GM12878 (cell line): ENCODE data around the gene GPSM3. TPM values are rescaled to one million over a fixed set of nuclear protein-coding genes. Genes with fewer than 3 reads are reported as not detected.

ENCODE experiments used
- BHLHE40 ChIP-seq, 2 experiments: fragments of 450-650 bp in 1 of 2; IDR thresholded peaks; 2 replicates each; pipeline ENCODE4 v1.6.1; 2011 to 2017; ENCODE audit warnings: low read depth in 2 of 2, borderline replicate concordance in 1 of 2, improper control_type of control experiment in 1 of 2, low read length in 1 of 2, mild to moderate bottlenecking in 1 of 2
- CBX3 ChIP-seq: fragments of 200-600 bp; sonication (generic); IDR thresholded peaks from 2 replicates; pipeline ENCODE4 v1.6.1; 2016; ENCODE audit warnings: low read depth, borderline replicate concordance
- CREM ChIP-seq: IDR thresholded peaks from 2 replicates; pipeline ENCODE4 v1.6.1; 2014; ENCODE audit warnings: antibody characterized with exemption, low read depth
- E4F1 ChIP-seq: fragments of 450-650 bp; IDR thresholded peaks from 2 replicates; pipeline ENCODE4 v1.6.1; 2018; ENCODE audit warnings: borderline replicate concordance, mild to moderate bottlenecking; ENCODE audit not compliant: partially characterized antibody
- KLF5 ChIP-seq: fragments of 450-650 bp; IDR thresholded peaks from 2 replicates; pipeline ENCODE4 v1.6.1; 2014; ENCODE audit warnings: mild to moderate bottlenecking; ENCODE audit not compliant: partially characterized antibody
- MAX ChIP-seq: IDR thresholded peaks from 2 replicates; pipeline ENCODE4 v1.6.1; 2012; ENCODE audit warnings: low read depth, low read length, improper control_type of control experiment
- MEF2B ChIP-seq: fragments of 450-650 bp; IDR thresholded peaks from 2 replicates; pipeline ENCODE4 v1.6.1; 2018; ENCODE audit warnings: mild to moderate bottlenecking, moderate library complexity; ENCODE audit not compliant: partially characterized antibody, poor library complexity, severe bottlenecking
- MXI1 ChIP-seq: fragments of 150-350 bp; IDR thresholded peaks from 2 replicates; pipeline ENCODE4 v1.6.1; 2011; ENCODE audit warnings: low read depth, mild to moderate bottlenecking, inconsistent platforms, low read length, improper control_type of control experiment
- RBBP5 ChIP-seq: fragments of 200-600 bp; sonication (generic); conservative IDR thresholded peaks from 2 replicates; pipeline ENCODE4 v1.6.1; 2016
- RELA ChIP-seq: fragments of 450-650 bp; IDR thresholded peaks from 2 replicates; pipeline ENCODE4 v1.8.0; 2014; ENCODE audit warnings: borderline replicate concordance; ENCODE audit not compliant: partially characterized antibody
- RFX5 ChIP-seq: IDR thresholded peaks from 2 replicates; pipeline ENCODE4 v1.6.1; 2011; ENCODE audit warnings: low read depth, low read length, improper control_type of control experiment
- RUNX3 ChIP-seq: IDR thresholded peaks from 2 replicates; pipeline ENCODE4 v1.6.1; 2012; ENCODE audit warnings: low read length, inconsistent platforms
- SMARCA5 ChIP-seq: fragments of 450-650 bp; IDR thresholded peaks from 2 replicates; pipeline ENCODE4 v1.6.1; 2017; ENCODE audit warnings: mild to moderate bottlenecking
- TAF1 ChIP-seq: IDR thresholded peaks from 2 replicates; pipeline ENCODE4 v1.6.1; 2011; ENCODE audit warnings: mild to moderate bottlenecking, low read depth, low read length, borderline replicate concordance
- TCF7 ChIP-seq: IDR thresholded peaks from 2 replicates; pipeline ENCODE4 v1.6.1; 2014; ENCODE audit warnings: antibody characterized with exemption, borderline replicate concordance
- ZBTB40 ChIP-seq: fragments of 450-650 bp; IDR thresholded peaks from 2 replicates; pipeline ENCODE4 v1.6.1; 2016; ENCODE audit warnings: mild to moderate bottlenecking, moderate library complexity, borderline replicate concordance
- polyA plus RNA-seq, 11 experiments: library from polyadenylated mRNA; depleted of rRNA in 4 of 11; unstranded in 6 of 11; stranded (reverse) in 5 of 11; fragments of >200 nt; fragmentation: Nextera tagmentation in 4 of 11; fragmentation: Illumina TruSeq in 1 of 11; extraction: Ambion mirVana in 4 of 11; extraction: Trizol in 1 of 11; gene quantifications; 1 replicate in 1 of 11; 2 replicates in 10 of 11; pipeline versions ENCODE4 v1.2.1 to v1.2.3, GENCODE V29; 2011 to 2016; ENCODE audit warnings: inconsistent platforms in 2 of 11, missing spikeins in 2 of 11, low read depth in 1 of 11
- total RNA-seq, 4 experiments: library from RNA; depleted of rRNA in 3 of 4; stranded (reverse); fragments of >200 nt in 3 of 4; fragmentation: Illumina TruSeq in 1 of 4; extraction: Trizol in 1 of 4; gene quantifications; 2 replicates each; pipeline versions ENCODE4 v1.2.1 to v1.2.3, GENCODE V29; 2013 to 2021
- TF ChIP-seq, protein P1 (sequence below): fragments of 450-650 bp; IDR thresholded peaks from 2 replicates; pipeline ENCODE4 v1.6.1; 2016; ENCODE audit warnings: mild to moderate bottlenecking
- TF ChIP-seq, protein P2 (sequence below): IDR thresholded peaks from 2 replicates; pipeline ENCODE4 v1.6.1; 2011; ENCODE audit warnings: mild to moderate bottlenecking, low read depth, low read length, moderate library complexity; ENCODE audit not compliant: insufficient replicate concordance

Gene GPSM3
- total and polyA plus RNA-seq, 10 of the 15 experiments (the other 5 are each of a cell fraction or from before 2014, with no cell fraction given), result 22.0 to 137 (median 113) TPM

GRCh38 chr6:32177788-32178546 is 14.5 kb downstream of the GPSM3 start, which contains the start of gene RNF5 (continued):
- TF ChIP-seq, protein P1, sequence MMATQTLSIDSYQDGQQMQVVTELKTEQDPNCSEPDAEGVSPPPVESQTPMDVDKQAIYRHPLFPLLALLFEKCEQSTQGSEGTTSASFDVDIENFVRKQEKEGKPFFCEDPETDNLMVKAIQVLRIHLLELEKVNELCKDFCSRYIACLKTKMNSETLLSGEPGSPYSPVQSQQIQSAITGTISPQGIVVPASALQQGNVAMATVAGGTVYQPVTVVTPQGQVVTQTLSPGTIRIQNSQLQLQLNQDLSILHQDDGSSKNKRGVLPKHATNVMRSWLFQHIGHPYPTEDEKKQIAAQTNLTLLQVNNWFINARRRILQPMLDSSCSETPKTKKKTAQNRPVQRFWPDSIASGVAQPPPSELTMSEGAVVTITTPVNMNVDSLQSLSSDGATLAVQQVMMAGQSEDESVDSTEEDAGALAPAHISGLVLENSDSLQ, result peak; percentile 100
- TF ChIP-seq CBX3 (no peak), RFX5 (peak; percentile 67), ZBTB40 (peak; percentile 51; the same call in 1 of the 2 replicates), SMARCA5 (no peak), MEF2B (peak; percentile 38), RBBP5 (no peak), KLF5 (peak; percentile 97), TCF7 (peak; percentile 68; the same call in 1 of the 2 replicates), MXI1 (peak; percentile 93), RELA (no peak), CREM (peak; percentile 62; the same call in 1 of the 2 replicates), MAX (peak; percentile 35; the same call in 1 of the 2 replicates), RUNX3 (peak; percentile 65; the same call in 1 of the 2 replicates), E4F1 (peak; percentile 43), TAF1 (peak; percentile 15; the same call in 1 of the 2 replicates), BHLHE40 (IDR thresholded peaks at IDR 0.05; ENCODE audit: borderline replicate concordance in 1 of 2, low read depth in 2 of 2, low read length in 1 of 2) (peak in 1 of 2 experiments; percentile 48; a peak in 1 of 4 replicates)
- TF ChIP-seq, protein P2, sequence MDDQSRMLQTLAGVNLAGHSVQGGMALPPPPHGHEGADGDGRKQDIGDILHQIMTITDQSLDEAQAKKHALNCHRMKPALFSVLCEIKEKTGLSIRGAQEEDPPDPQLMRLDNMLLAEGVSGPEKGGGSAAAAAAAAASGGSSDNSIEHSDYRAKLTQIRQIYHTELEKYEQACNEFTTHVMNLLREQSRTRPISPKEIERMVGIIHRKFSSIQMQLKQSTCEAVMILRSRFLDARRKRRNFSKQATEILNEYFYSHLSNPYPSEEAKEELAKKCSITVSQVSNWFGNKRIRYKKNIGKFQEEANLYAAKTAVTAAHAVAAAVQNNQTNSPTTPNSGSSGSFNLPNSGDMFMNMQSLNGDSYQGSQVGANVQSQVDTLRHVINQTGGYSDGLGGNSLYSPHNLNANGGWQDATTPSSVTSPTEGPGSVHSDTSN, result peak; percentile 97
